ENCODE measurements around the gene FAU.
A peak's percentile ranks its signal among the peaks of the same experiment; 100 is the strongest.
"Not testable (repeated sequence)": the region's sequence is repeated elsewhere in the genome, so short reads cannot be mapped to it uniquely, and the experiment has no call there.

The FAU gene

DNA sequence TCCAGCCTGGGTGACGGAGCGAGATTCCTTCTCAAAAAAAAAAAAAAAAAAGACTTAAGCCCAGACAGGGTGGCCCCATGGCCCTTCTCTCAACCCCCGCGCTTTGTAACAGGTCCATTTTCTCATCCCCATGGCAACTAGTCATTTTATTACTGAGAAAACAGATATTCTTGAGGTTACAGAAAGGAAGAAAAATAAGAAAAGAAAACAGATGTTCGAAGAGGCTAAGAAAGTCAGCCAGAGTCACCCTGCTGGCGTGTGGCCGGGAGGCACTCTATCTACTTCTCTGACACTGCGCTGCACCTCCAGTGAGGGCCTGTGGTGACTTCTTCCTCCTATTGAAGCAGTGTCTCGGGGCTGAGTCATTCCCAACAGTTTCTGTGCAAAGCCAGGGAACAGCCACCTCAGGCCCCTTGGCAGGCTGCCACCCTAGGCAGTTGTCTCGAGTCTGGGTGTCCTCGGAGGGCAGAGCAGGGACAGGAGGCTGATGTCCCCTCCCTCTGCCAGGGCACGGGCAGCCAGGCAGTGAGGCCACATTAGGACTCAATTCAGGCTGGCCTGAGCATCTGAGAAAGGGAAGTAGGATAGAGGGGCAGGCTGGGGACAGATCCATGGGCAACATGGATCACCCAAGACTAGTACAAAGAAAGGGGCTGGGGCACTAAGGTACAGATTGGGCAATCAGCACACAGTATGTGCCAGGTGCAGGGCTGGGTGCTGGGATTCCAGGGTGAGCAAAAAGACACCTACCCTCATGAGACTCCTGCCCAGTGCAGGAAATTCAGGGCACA lies 28.8 kb upstream of the FAU start:
- Mint-ChIP-seq H3K27me3 (ENCODE audit: low read depth) (peaks cover 13% of the 10 kb centered on the region), H3K36me3 (ENCODE audit: low read depth) (no peaks in the 10 kb centered on the region), H3K4me1 (ENCODE audit: low read depth) (peaks cover 13% of the 10 kb centered on the region), H3K9me3 (no peaks in the 10 kb centered on the region), H3K4me3 (no peak overlapping the region), H3K27ac (no peak overlapping the region)

DNA sequence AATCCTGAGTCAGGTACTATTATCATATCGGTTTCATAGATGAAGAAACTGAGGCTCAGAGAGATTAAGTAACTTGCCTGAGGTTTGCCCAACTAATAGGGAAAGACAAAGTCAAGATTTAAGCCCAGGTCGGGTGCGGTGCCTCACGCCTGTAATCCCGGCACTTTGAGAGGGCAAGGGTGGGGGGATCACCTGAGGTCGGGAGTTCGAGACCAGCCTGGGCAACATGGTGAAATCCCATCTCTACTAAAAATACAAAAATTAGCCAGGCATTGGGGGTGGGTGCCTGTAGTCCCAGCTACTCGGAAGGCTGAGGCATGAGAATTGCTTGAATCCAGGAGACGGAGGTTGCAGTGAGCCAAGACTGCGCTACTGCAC lies 28.2 kb upstream of the FAU start:
- Mint-ChIP-seq H3K4me1 (ENCODE audit: low read depth) (peaks cover 13% of the 10 kb centered on the region), H3K27me3 (ENCODE audit: low read depth) (peaks cover 19% of the 10 kb centered on the region)
- H3K4me3 Mint-ChIP-seq; H3K36me3 Mint-ChIP-seq (ENCODE audit: low read depth); H3K9me3 Mint-ChIP-seq; H3K27ac Mint-ChIP-seq: not testable (repeated sequence)

GRCh38 chr11:65148657-65149056 lies 26.7 kb upstream of the FAU start:
- Mint-ChIP-seq H3K27me3 (ENCODE audit: low read depth) (peaks cover 20% of the 10 kb centered on the region), H3K4me1 (ENCODE audit: low read depth) (peaks cover 13% of the 10 kb centered on the region), H3K27ac (no peak overlapping the region), H3K36me3 (ENCODE audit: low read depth) (no peaks in the 10 kb centered on the region), H3K4me3 (no peak overlapping the region), H3K9me3 (no peaks in the 10 kb centered on the region)

GRCh38 chr11:65147352-65148075 lies 25.6 kb upstream of the FAU start:
- H3K36me3 Mint-ChIP-seq (ENCODE audit: low read depth): no peaks in the 10 kb centered on the region
- H3K27me3 Mint-ChIP-seq (ENCODE audit: low read depth): peaks cover 17% of the 10 kb centered on the region
- no peak overlapping the region for H3K27ac Mint-ChIP-seq
- H3K4me3 Mint-ChIP-seq: no peak overlapping the region
- peaks cover 10% of the 10 kb centered on the region for H3K4me1 Mint-ChIP-seq (ENCODE audit: low read depth)
- H3K9me3 Mint-ChIP-seq: no peaks in the 10 kb centered on the region

DNA sequence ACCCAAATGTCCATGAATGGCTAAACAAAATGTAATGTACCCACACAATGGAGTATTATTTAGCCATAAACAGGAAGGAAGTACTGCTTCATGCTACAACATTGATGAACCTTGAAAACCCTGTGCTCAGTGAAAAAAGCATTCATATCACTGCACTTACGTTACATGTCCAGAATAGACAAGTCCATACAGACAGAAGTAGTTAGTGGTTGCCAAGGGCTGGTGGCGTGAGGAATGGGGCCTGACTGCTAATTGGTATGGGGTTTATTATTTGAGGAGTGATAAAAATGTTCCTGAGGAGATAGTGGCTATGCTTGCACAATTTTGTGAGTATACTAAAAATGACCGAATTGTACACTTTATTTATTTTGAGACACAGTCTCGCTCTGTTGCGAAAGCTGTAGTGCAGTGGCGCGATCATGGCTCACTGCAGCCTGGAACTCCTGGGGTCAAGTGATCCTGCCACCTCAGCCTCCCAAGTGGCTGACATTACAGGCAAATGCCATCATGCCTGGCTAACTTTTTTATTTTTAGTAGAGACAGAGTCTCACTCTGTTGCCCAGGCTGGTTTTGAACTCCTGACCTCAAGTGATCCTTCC lies 20.1 kb upstream of the FAU start:
- H3K9me3 Mint-ChIP-seq: no peaks in the 10 kb centered on the region
- no peak overlapping the region for H3K27ac Mint-ChIP-seq
- peaks cover 32% of the 10 kb centered on the region for H3K27me3 Mint-ChIP-seq (ENCODE audit: low read depth)
- peaks cover 2% of the 10 kb centered on the region for H3K4me1 Mint-ChIP-seq (ENCODE audit: low read depth)
- H3K4me3 Mint-ChIP-seq: no peak overlapping the region
- no peaks in the 10 kb centered on the region for H3K36me3 Mint-ChIP-seq (ENCODE audit: low read depth)

DNA sequence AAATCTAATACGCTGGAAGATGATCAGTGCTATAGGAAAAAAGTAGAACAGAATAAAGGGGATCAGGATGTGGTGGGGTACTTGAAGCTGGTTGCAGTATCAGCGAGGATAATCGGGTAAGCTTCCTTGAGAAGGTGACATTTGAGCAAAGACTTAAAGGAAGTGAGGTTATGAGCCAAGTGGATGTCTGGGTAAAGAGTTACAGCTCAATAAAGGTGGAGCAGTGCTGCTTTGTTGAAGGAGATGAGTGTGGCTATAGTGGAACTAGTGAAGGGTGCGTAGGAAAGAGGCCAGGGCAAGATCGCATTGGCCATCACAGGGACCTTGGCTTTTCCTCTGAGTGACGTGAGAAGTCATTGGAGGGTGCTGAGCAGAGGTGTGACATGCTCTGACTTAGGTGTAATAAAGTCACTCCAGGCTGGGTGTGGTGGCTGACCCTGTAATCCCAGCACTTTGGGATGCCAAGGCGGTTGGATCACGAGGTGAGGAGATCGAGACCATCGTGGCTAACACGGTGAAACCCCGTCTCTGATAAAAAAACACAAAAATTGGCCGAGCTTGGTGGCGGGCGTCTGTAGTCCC lies 14.7 kb upstream of the FAU start:
- Mint-ChIP-seq H3K9me3 (no peaks in the 10 kb centered on the region), H3K36me3 (ENCODE audit: low read depth) (peaks cover 13% of the 10 kb centered on the region), H3K4me1 (ENCODE audit: low read depth) (peaks cover 28% of the 10 kb centered on the region)

GRCh38 chr11:65135633-65136145 lies 13.8 kb upstream of the FAU start:
- peak overlapping the region; percentile 99 for H3K4me3 Mint-ChIP-seq
- peaks cover 12% of the 10 kb centered on the region for H3K27me3 Mint-ChIP-seq (ENCODE audit: low read depth)
- H3K9me3 Mint-ChIP-seq: no peaks in the 10 kb centered on the region
- H3K36me3 Mint-ChIP-seq (ENCODE audit: low read depth): peaks cover 17% of the 10 kb centered on the region
- peak overlapping the region; percentile 100 for H3K27ac Mint-ChIP-seq
- H3K4me1 Mint-ChIP-seq (ENCODE audit: low read depth): peaks cover 28% of the 10 kb centered on the region

More for the DNA sequence above, 14.7 kb upstream of the FAU start:
- Mint-ChIP-seq H3K27ac (peak overlapping the region; percentile 83), H3K4me3 (no peak overlapping the region), H3K27me3 (ENCODE audit: low read depth) (peaks cover 18% of the 10 kb centered on the region)

DNA sequence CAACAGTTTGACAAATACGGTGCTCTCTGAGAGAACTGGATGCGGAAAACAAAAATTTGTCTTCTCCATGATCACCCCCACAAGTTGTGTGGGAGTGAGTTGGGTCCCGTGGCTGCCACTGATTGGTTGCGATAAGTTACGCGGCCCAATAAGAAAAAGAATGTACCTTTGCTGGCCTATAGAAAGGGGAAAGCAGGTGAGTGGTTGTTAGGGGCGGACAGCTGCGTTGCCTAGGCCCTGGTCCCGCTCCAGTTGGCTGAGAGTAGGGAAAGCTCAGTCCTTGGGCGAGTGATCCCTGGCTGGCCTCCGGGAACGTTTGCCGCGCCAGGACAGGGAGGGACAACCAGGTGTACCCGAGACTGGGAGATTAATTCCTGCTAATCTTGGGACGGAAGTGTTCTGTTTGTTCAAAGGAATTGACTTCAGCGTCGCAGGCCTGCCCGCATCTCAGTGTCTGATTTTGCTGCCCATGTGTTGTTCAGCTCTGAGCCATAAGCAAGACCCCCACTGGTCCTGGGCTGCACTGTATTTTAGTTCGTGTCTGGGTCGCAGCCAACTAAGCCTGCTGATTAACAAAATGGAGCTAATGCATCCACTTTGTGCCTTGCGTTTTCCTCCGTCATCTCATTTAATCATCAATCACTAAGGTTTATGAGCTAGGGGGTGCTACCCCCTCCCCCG lies 13.2 kb upstream of the FAU start:
- Mint-ChIP-seq H3K27me3 (ENCODE audit: low read depth) (peaks cover 8% of the 10 kb centered on the region), H3K4me3 (peak overlapping the region; percentile 99), H3K36me3 (ENCODE audit: low read depth) (peaks cover 19% of the 10 kb centered on the region), H3K4me1 (ENCODE audit: low read depth) (peaks cover 28% of the 10 kb centered on the region), H3K27ac (peak overlapping the region; percentile 100), H3K9me3 (no peaks in the 10 kb centered on the region)

DNA sequence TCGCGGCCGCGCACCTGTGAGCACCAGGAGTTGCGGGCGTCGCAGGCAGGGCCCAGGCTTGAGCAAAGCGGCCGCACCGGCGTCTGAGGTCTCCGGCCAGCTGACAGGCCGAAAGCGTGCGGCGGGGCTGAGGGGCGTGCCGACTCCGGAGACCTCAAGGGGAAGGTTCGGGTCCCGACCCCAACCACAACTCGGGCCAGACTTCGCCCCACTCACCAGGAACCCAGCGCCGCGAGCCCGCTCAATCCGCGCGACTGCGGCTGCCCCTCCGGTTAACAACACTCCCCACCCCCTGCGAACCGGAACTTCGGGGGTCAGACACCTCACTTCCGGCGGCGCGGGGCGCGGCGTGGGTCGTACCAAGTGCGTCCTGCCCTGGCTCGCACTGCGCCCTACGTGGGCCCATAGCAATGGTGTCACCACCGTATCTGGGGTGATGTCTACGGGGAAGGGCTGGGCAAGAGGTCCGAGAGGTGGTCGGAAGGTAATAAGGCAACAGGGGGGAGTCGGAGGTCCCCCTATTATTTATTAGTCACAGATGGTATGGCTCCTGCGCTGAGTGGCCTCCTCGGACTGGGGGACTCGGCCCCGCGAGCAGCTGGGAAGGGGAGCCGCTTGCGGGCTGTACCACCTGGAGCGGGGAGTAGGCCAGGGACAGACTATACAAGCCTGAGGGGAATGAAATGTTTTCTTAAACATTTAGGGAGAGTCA lies 12.5 kb upstream of the FAU start, which contains the start of gene SYVN1:
SYVN1 (minus strand) TSS at position 280 of the 712 bp plus-strand sequence. CDS start 918 bp downstream, outside the sequence.
- peaks cover 28% of the 10 kb centered on the region for H3K4me1 Mint-ChIP-seq (ENCODE audit: low read depth)
- H3K27me3 Mint-ChIP-seq (ENCODE audit: low read depth): peaks cover 5% of the 10 kb centered on the region
- H3K36me3 Mint-ChIP-seq (ENCODE audit: low read depth): peaks cover 19% of the 10 kb centered on the region
- no peaks in the 10 kb centered on the region for H3K9me3 Mint-ChIP-seq
- peak within 1 kb of the TSS; percentile 99 for H3K4me3 Mint-ChIP-seq
- H3K27ac Mint-ChIP-seq: peak within 1 kb of the TSS; percentile 100

DNA sequence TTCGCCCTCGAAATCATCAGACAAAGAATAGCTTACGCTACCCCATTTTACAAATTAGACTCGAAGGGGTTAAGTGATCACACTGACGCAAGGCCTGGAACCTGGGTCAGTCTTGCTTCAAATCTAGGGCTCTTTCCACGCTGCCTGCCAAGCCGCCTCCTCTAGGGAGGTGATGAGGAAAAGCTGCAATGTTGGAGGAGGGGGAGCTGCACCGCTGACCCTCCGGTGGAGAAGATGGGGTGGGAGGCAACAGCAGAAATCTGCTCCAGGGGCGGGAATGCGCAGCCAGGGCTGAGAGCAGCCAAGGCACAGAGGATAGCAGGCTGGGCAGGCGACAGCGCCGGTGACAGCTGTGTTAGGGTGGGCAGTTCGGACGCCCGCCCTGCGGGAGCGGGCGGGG lies 11.8 kb upstream of the FAU start:
- Mint-ChIP-seq H3K4me1 (ENCODE audit: low read depth) (peaks cover 28% of the 10 kb centered on the region), H3K36me3 (ENCODE audit: low read depth) (peaks cover 19% of the 10 kb centered on the region), H3K27ac (peak overlapping the region; percentile 100), H3K9me3 (no peaks in the 10 kb centered on the region), H3K27me3 (ENCODE audit: low read depth) (peaks cover 5% of the 10 kb centered on the region), H3K4me3 (peak overlapping the region; percentile 99)

DNA sequence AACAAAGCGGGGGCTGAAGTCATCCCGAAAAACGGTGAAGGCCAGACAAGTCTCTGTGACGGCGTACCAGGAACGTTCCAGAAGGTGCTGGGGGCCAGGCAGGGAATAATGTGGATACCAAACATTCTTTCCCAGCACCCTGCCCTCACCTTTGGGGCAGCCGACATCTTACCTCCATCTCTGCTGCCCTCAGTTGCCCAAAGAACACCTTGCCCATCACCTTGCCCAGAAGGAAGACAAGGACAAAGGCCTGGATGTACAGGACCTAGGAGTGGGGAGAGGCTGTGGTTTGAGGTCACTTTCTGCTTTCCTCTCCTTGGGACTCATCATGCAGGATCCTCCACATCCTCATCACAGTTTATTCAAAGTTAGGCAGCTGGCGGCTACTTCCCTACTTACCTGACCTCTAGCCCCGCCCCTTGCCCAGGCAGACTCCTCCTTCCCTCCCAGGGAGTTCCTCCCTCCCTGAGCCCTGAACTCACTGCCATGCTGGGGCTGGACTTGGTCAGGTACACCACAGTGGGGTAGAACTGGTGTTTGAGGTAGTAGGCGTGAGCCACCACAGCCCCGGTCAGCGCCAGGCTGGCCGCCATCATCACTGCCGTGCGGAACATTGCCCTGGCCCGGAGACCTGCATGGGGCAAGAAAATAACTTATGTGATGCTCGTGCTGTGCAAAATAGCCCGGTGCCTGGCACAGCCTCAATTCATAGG lies 11.2 kb upstream of the FAU start:
- H3K36me3 Mint-ChIP-seq (ENCODE audit: low read depth): peaks cover 19% of the 10 kb centered on the region

GRCh38 chr11:65132238-65132987 lies 10.5 kb upstream of the FAU start:
- H3K36me3 Mint-ChIP-seq (ENCODE audit: low read depth): peaks cover 22% of the 10 kb centered on the region
- H3K27ac Mint-ChIP-seq: peak overlapping the region; percentile 100
- peaks cover 26% of the 10 kb centered on the region for H3K4me1 Mint-ChIP-seq (ENCODE audit: low read depth)
- peak overlapping the region; percentile 99 for H3K4me3 Mint-ChIP-seq
- H3K9me3 Mint-ChIP-seq: no peaks in the 10 kb centered on the region
- peaks cover 5% of the 10 kb centered on the region for H3K27me3 Mint-ChIP-seq (ENCODE audit: low read depth)

More for the DNA sequence above, 11.2 kb upstream of the FAU start:
- H3K27me3 Mint-ChIP-seq (ENCODE audit: low read depth): peaks cover 5% of the 10 kb centered on the region
- no peaks in the 10 kb centered on the region for H3K9me3 Mint-ChIP-seq
- H3K4me3 Mint-ChIP-seq: peak overlapping the region; percentile 99
- peaks cover 28% of the 10 kb centered on the region for H3K4me1 Mint-ChIP-seq (ENCODE audit: low read depth)
- H3K27ac Mint-ChIP-seq: peak overlapping the region; percentile 100

Data from T-helper 1 cell treated with Interleukin-12 subunit alpha and Interleukin-12 subunit beta and Interleukin-4 antibody, amounts not matched to agents 30 μg/mL and 1 μg/mL, for 36 hours (primary cell).